Endodermal cell (in vitro differentiated cells): Measurements from ENCODE around the gene PRXL2B. TPM values are rescaled to one million over a fixed set of nuclear protein-coding genes. Genes with fewer than 3 reads are reported as not detected.

Experiments
- DNase-seq: peaks from one replicate; pipeline ENCODE4 v3.0.0-alpha.2; 2017
- H3K27ac ChIP-seq: 2 replicates; pipeline ENCODE4 v1.5.1; 2013; ENCODE audit warnings: mild to moderate bottlenecking, low read depth, low read length, moderate library complexity
- H3K27me3 ChIP-seq: 2 replicates; pipeline ENCODE4 v1.6.1; 2013; ENCODE audit warnings: mild to moderate bottlenecking, low read length, moderate library complexity; ENCODE audit not compliant: insufficient read depth, control insufficient read depth, poor library complexity, severe bottlenecking
- H3K36me3 ChIP-seq: 2 replicates; pipeline ENCODE4 v1.7.0; 2013; ENCODE audit warnings: mild to moderate bottlenecking, low read length, moderate library complexity; ENCODE audit not compliant: control insufficient read depth, insufficient read depth
- H3K4me1 ChIP-seq: one replicate; pipeline ENCODE4 v1.7.0; 2013; ENCODE audit warnings: low read length; ENCODE audit not compliant: control insufficient read depth, insufficient read depth
- H3K4me3 ChIP-seq: 2 replicates; pipeline ENCODE4 v1.5.1; 2013; ENCODE audit warnings: mild to moderate bottlenecking, low read length, moderate library complexity
- H3K9ac ChIP-seq: 2 replicates; pipeline ENCODE4 v1.6.1; 2013; ENCODE audit warnings: mild to moderate bottlenecking, low read length, moderate library complexity; ENCODE audit not compliant: poor library complexity, severe bottlenecking; ENCODE audit errors: extremely low read depth
- H3K9me3 ChIP-seq: 2 replicates; pipeline ENCODE4 v1.6.1; 2013; ENCODE audit warnings: mild to moderate bottlenecking, low read length, moderate library complexity; ENCODE audit not compliant: control insufficient read depth
- H3K27ac Mint-ChIP-seq: 2 replicates; pipeline ENCODE4 v1.8.0; 2020; ENCODE audit warnings: mixed read lengths
- H3K27me3 Mint-ChIP-seq: 2 replicates; pipeline ENCODE4 v1.8.0; 2021; ENCODE audit warnings: mild to moderate bottlenecking, mixed read lengths; ENCODE audit not compliant: insufficient read depth
- H3K36me3 Mint-ChIP-seq: 2 replicates; pipeline ENCODE4 v1.8.0; 2020; ENCODE audit warnings: low read depth, mixed read lengths
- H3K4me1 Mint-ChIP-seq: 2 replicates; pipeline ENCODE4 v1.8.0; 2020; ENCODE audit warnings: mixed read lengths
- H3K4me3 Mint-ChIP-seq: 2 replicates; pipeline ENCODE4 v1.8.0; 2020; ENCODE audit warnings: mild to moderate bottlenecking, moderate library complexity, mixed read lengths
- H3K9me3 Mint-ChIP-seq: 2 replicates; pipeline ENCODE4 v1.8.0; 2020; ENCODE audit warnings: mild to moderate bottlenecking, mixed read lengths
- WGBS, 2 experiments: methylation state at CpG; one replicate each; pipeline versions ENCODE4 v1.1.5 to v1.1.7; 2013; ENCODE audit warnings: missing lambda C conversion rate in 2 of 2, mixed read lengths in 1 of 2; ENCODE audit not compliant: insufficient coverage in 1 of 2, insufficient read length in 1 of 2; 5-methylcytosine and 5-hydroxymethylcytosine counted together
- total RNA-seq, 2 donors: library from RNA; stranded (reverse); fragmentation: NEBNext Ultra II Directional in 1 of 2; extraction: Animal tissue kit (Norgen Biotek cat#: 25700) in 1 of 2; gene quantifications; 2 replicates in 1 of 2; 3 replicates in 1 of 2; pipeline ENCODE4 v1.2.1, GENCODE V29; 2021
- TF ChIP-seq, protein P1 (sequence below): fragments of 200-600 bp; sonication (generic); conservative IDR thresholded peaks from 2 replicates; pipeline ENCODE4 v1.5.0; 2021; ENCODE audit warnings: antibody characterized with exemption, mild to moderate bottlenecking

Gene PRXL2B
- total RNA-seq, 2 donors from 2014 or later: 33.4 to 34.4 TPM

- Mint-ChIP-seq H3K27ac (peak overlapping the region; percentile 88), H3K27me3 (no peaks in the 10 kb centered on the region), H3K36me3 (peaks cover 12% of the 10 kb centered on the region), H3K4me1 (peaks cover 6% of the 10 kb centered on the region), H3K9me3 (peaks cover 3% of the 10 kb centered on the region), H3K4me3 (peak overlapping the region; percentile 74)
- DNase-seq: peak; percentile 78
- H3K36me3 ChIP-seq: no peaks in the 10 kb centered on the region
- peak overlapping the region; percentile 87 for H3K27ac ChIP-seq
- H3K9me3 ChIP-seq: no peaks in the 10 kb centered on the region
- no peaks in the 10 kb centered on the region for H3K27me3 ChIP-seq
- no peaks in the 10 kb centered on the region for H3K4me1 ChIP-seq
- peak overlapping the region; percentile 79 for H3K9ac ChIP-seq
- H3K4me3 ChIP-seq: peak overlapping the region; percentile 90
- TF ChIP-seq, protein P1, sequence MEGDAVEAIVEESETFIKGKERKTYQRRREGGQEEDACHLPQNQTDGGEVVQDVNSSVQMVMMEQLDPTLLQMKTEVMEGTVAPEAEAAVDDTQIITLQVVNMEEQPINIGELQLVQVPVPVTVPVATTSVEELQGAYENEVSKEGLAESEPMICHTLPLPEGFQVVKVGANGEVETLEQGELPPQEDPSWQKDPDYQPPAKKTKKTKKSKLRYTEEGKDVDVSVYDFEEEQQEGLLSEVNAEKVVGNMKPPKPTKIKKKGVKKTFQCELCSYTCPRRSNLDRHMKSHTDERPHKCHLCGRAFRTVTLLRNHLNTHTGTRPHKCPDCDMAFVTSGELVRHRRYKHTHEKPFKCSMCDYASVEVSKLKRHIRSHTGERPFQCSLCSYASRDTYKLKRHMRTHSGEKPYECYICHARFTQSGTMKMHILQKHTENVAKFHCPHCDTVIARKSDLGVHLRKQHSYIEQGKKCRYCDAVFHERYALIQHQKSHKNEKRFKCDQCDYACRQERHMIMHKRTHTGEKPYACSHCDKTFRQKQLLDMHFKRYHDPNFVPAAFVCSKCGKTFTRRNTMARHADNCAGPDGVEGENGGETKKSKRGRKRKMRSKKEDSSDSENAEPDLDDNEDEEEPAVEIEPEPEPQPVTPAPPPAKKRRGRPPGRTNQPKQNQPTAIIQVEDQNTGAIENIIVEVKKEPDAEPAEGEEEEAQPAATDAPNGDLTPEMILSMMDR: no peak
- WGBS, 2 experiments: 0 to 11% methylated on average over 17 to 28 of the region's 28 CpGs
These were observed 1.1 kb upstream of the PRXL2B start for GRCh38 chr1:2585318-2586092.

GRCh38 chr1:2587071-2587859 lies 688 bp downstream of the PRXL2B start:
- no peak for DNase-seq
- Mint-ChIP-seq H3K4me3 (peak overlapping the region; percentile 74), H3K27ac (no peak overlapping the region), H3K4me1 (peaks cover 6% of the 10 kb centered on the region), H3K36me3 (peaks cover 15% of the 10 kb centered on the region), H3K27me3 (peaks cover 2% of the 10 kb centered on the region), H3K9me3 (peaks cover 12% of the 10 kb centered on the region)
- H3K4me1 ChIP-seq: no peaks in the 10 kb centered on the region
- no peaks in the 10 kb centered on the region for H3K27me3 ChIP-seq
- H3K9ac ChIP-seq: no peak overlapping the region
- H3K27ac ChIP-seq: no peak overlapping the region
- TF ChIP-seq, protein P1: no peak
- no peaks in the 10 kb centered on the region for H3K36me3 ChIP-seq
- peak overlapping the region; percentile 90 for H3K4me3 ChIP-seq
- WGBS, 2 experiments: 14 to 16% methylated on average over 28 to 52 of the region's 52 CpGs
- no peaks in the 10 kb centered on the region for H3K9me3 ChIP-seq

DNA sequence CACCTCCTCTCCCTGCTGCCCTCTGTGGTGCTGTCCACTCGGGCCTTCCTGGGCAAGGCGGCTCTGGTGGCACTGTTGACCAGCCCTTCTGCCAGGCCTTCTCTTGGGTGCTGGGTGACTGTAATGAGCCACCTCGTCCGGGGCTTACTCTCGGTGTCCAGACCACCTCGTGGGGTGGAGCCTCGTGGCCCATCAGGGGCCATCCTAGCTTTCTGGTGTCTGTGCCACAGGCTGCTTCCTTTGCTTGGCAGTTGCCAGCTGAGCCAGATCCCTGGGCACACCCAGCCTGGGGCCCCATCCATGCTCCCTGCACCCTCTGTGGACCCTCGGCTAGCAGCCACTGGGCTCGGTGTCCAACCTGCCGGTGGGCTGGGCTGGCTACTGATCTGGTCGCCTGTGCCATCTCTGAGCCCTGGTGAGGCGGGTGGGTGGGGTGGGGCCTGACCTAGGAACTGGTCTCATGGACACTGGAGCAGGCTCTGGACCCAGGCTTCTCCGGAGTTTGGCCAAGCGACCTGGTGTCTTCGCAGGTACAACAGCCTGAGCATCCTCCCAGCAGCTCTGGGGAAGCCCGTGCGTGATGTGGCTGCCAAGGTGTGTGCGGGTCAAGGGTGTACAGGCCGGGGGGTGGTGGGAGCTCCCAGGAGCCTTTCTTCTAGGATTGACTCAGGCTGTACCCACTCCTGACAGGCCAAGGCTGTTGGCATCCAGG lies 1.4 kb downstream of the PRXL2B start:
- H3K4me3 ChIP-seq: peak overlapping the region; percentile 90
- no peaks in the 10 kb centered on the region for H3K27me3 ChIP-seq
- H3K9me3 ChIP-seq: no peaks in the 10 kb centered on the region
- no peaks in the 10 kb centered on the region for H3K36me3 ChIP-seq
- Mint-ChIP-seq H3K27me3 (peaks cover 2% of the 10 kb centered on the region), H3K4me3 (peak overlapping the region; percentile 74), H3K4me1 (peaks cover 6% of the 10 kb centered on the region), H3K36me3 (peaks cover 15% of the 10 kb centered on the region), H3K9me3 (peaks cover 12% of the 10 kb centered on the region), H3K27ac (no peak overlapping the region)
- 92 to 98% methylated on average over 9 to 19 of the region's 19 CpGs for WGBS, 2 experiments
- TF ChIP-seq, protein P1: no peak
- no peak overlapping the region for H3K9ac ChIP-seq
- no peak overlapping the region for H3K27ac ChIP-seq
- no peak for DNase-seq
- H3K4me1 ChIP-seq: no peaks in the 10 kb centered on the region
